Coronary artery (tissue), 2 donors: ENCODE data around the gene VSX1.

ENCODE experiments used
- DNase-seq: peaks from one replicate; pipeline ENCODE4 v3.0.0-alpha.2; 2017; ENCODE audit warnings: low spot score
- H3K27ac ChIP-seq, 2 donors: fragments of 200-600 bp; sonication (generic); one replicate each; pipeline ENCODE4 v1.5.1; 2016 to 2019
- H3K4me3 ChIP-seq: fragments of 200-600 bp; sonication (generic); 2 replicates; pipeline ENCODE4 v1.5.1; 2016; ENCODE audit warnings: mild to moderate bottlenecking, moderate library complexity
- CTCF ChIP-seq: fragments of 200-600 bp; sonication (generic); IDR thresholded peaks from one replicate; pipeline ENCODE4 v1.5.1; 2019; ENCODE audit warnings: antibody characterized with exemption

VSX1 gene

GRCh38 chr20:25125636-25126035, 43.7 kb upstream of the VSX1 start:
- Histone ChIP-seq H3K4me3 (no peak overlapping the region), H3K27ac (no peak overlapping the region)
- no peak for TF ChIP-seq CTCF
- no peak for DNase-seq

DNA sequence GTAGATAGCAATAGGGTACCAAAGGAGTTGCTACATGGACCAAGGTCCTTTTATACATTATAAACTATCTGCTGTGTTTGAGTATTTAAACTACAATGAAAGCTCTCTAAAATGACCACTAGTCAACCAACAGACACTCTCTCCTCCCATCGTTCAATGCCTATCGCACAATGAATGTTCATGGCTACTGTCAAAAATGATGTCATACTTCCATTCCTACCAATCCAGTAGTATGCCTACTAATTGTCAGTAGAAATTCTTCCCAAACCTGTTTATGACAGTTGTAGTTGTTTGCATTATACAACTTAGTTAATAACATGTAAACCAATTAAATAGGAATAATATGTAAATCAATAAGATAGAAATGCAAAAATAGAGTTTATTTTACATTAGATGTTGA, 39.0 kb upstream of the VSX1 start:
- no peak overlapping the region for H3K4me3 ChIP-seq
- no peak overlapping the region for H3K27ac ChIP-seq
- DNase-seq, result no peak
- TF ChIP-seq CTCF, result no peak

- Histone ChIP-seq H3K4me3 (no peak overlapping the region), H3K27ac (no peak overlapping the region)
- no peak for DNase-seq
- no peak for TF ChIP-seq CTCF
Observed at GRCh38 chr20:25120457-25120856, 38.5 kb upstream of the VSX1 start.

DNA sequence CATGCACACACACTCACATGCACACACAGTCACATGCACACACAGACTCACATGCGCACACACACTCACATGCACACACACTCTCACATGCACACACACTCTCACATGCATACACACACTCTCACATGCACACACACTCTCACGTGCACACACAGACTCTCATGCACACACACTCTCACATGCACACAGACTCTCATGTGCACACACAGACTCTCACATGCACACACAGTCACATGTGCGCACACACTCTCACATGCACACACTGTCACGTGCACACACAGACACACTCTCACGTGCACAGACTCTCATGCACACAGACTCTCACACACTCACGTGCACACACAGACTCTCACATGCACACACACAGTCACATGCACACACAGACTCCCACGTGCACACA, 36.6 kb upstream of the VSX1 start:
- no peak overlapping the region for H3K27ac ChIP-seq
- TF ChIP-seq CTCF, result no peak
- H3K4me3 ChIP-seq, result no peak overlapping the region
- no peak for DNase-seq

DNA sequence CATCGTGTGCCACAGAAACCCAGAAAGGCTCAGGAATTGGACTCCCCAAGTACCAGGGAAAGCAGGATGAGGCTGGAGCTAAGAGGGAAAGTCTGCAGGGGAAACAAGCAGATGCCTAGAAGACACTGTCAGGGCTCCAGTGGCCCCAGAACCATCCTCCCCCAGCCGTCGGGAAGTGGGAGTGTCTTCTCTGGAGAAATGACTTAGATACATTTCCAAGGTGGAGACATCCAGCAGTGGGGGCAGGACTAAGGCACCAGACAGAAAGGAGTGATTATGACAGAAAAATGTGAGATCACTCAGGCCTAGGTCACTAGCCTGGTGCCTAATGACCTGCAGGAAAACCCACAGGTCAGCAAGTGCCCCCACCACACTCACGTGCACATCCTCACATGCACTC, 36.0 kb upstream of the VSX1 start:
- no peak overlapping the region for H3K4me3 ChIP-seq
- TF ChIP-seq CTCF, result no peak
- DNase-seq, result no peak
- no peak overlapping the region for H3K27ac ChIP-seq

DNA sequence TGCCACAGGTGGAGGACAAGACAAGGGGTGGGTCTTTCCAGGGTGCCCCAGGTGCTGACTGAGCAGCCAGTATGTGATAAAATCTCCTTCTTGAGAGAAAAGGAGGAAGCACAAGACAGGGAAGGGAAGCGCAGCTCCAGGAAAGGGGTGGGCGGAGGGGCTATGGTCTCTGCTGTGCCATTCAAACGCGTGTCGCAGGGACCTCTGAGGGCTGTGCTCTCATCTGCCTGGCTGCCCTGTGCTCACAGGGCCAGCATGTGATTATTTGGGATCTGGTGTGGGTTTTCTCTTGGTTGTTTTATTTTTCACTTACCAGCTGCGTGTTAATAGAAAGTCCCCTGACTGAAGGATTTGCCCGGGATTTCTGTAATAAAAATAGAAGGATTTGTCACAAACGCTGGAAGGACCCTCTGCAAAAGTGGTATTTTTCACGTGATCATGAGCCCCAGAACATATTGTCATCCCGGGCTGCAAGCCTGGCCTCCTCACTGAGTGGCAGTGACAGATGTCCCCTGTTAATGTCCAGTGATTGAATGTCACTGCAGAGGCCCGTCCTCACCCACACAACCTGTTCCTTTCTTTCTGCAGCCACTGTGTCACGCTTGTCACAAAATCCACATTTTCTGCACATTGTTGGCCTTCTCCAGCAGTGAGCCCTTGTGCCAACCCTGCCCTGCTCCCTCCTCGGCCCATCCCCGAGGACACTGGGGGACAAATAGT, 35.0 kb upstream of the VSX1 start:
- DNase-seq, result no peak
- TF ChIP-seq CTCF, result no peak
- H3K4me3 ChIP-seq, result no peak overlapping the region
- H3K27ac ChIP-seq, result no peak overlapping the region

GRCh38 chr20:25103526-25103925, 21.6 kb upstream of the VSX1 start:
- Histone ChIP-seq H3K4me3 (no peak overlapping the region), H3K27ac (no peak overlapping the region)
- no peak for TF ChIP-seq CTCF
- DNase-seq, result no peak
